Tibial nerve (tissue), 4 donors: Measurements from ENCODE around the gene FGD3. TPM values are rescaled to one million over a fixed set of nuclear protein-coding genes. Genes with fewer than 3 reads are reported as not detected.

Source experiments
- DNase-seq, 2 donors: peaks; one replicate each; pipeline ENCODE4 v3.0.0-alpha.2; 2019; ENCODE audit warnings: low spot score in 2 of 2
- H3K27ac ChIP-seq, 4 donors: fragments of 200-600 bp; sonication (generic) in 3 of 4; one replicate each; pipeline ENCODE4 v1.5.1; 2017 to 2019; ENCODE audit warnings: mild to moderate bottlenecking in 1 of 4
- H3K27me3 ChIP-seq, 2 donors: fragments of 200-600 bp; sonication (generic) in 1 of 2; one replicate each; pipeline versions ENCODE4 v1.5.1 to v1.6.0; 2017 to 2019
- H3K36me3 ChIP-seq, 3 donors: fragments of 200-600 bp; sonication (generic); one replicate each; pipeline ENCODE4 v1.5.1; 2018 to 2019
- H3K4me1 ChIP-seq, 4 donors: fragments of 200-600 bp; sonication (generic) in 3 of 4; one replicate each; pipeline ENCODE4 v1.5.1; 2017 to 2019
- H3K4me3 ChIP-seq, 4 donors: fragments of 200-600 bp; sonication (generic) in 3 of 4; one replicate each; pipeline ENCODE4 v1.5.1; 2017 to 2019; ENCODE audit warnings: mild to moderate bottlenecking in 1 of 4, moderate library complexity in 1 of 4
- H3K9me3 ChIP-seq, 4 donors: fragments of 200-600 bp; sonication (generic) in 3 of 4; one replicate each; pipeline ENCODE4 v1.5.1; 2017 to 2019
- EP300 ChIP-seq, 2 donors: sonication (generic); formaldehyde crosslinking; IDR thresholded peaks; one replicate each; pipeline ENCODE4 v1.6.1; 2017; ENCODE audit warnings: antibody characterized with exemption in 2 of 2, mild to moderate bottlenecking in 1 of 2
- POLR2A ChIP-seq, 2 donors: fragments of 450-650 bp; IDR thresholded peaks; one replicate each; pipeline ENCODE4 v1.6.1; 2017; ENCODE audit warnings: antibody characterized with exemption in 2 of 2, mild to moderate bottlenecking in 2 of 2, moderate library complexity in 2 of 2
- WGBS, 2 donors: methylation state at CpG; one replicate each; pipeline ENCODE4 v1.1.5; 2018; 5-methylcytosine and 5-hydroxymethylcytosine counted together
- total RNA-seq, 4 donors: library from RNA; depleted of rRNA; stranded (reverse); fragments of >200 nt; gene quantifications; one replicate each; pipeline ENCODE4 v1.1.0, GENCODE V29; 2016
- TF ChIP-seq, protein P1 (sequence below), 5 experiments: fragments of 200-600 bp in 3 of 5; fragments of 450-650 bp in 2 of 5; sonication (generic) in 3 of 5; IDR thresholded peaks; one replicate each; pipeline ENCODE4 v1.5.1; 2016 to 2019; ENCODE audit warnings: antibody characterized with exemption in 5 of 5, mild to moderate bottlenecking in 3 of 5, moderate library complexity in 2 of 5

Gene FGD3
- total RNA-seq, 4 donors from 2014 or later: 6.7 to 13.8 (median 7.3) TPM

DNA sequence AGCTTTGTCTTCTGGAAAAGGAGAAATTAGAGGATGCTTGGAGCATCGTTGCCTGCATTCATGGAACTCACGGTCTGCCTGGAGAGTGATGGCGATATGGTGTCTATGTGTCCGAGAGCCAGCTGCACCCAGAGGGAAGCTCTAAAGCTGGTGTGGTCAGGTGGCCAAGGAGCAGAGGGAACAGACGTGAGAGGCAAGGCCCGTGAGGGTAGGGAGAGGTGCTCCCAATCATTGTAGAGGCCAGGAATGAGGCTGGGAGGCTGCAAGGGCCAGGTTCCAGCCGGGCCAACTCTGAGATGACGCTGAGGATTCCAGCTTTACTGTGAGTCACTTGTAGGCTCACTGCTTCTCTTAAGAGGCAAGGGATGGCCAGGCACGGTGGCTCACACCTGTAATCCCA is 7.6 kb downstream of the FGD3 start:
- H3K9me3 ChIP-seq: no peaks in the 10 kb centered on the region
- WGBS, 2 donors: 81 to 85% methylated on average over 9 of the region's 9 CpGs
- TF ChIP-seq EP300 (IDR thresholded peaks at IDR 0.05) (no peak), POLR2A (IDR thresholded peaks at IDR 0.05) (no peak)
- TF ChIP-seq, protein P1, sequence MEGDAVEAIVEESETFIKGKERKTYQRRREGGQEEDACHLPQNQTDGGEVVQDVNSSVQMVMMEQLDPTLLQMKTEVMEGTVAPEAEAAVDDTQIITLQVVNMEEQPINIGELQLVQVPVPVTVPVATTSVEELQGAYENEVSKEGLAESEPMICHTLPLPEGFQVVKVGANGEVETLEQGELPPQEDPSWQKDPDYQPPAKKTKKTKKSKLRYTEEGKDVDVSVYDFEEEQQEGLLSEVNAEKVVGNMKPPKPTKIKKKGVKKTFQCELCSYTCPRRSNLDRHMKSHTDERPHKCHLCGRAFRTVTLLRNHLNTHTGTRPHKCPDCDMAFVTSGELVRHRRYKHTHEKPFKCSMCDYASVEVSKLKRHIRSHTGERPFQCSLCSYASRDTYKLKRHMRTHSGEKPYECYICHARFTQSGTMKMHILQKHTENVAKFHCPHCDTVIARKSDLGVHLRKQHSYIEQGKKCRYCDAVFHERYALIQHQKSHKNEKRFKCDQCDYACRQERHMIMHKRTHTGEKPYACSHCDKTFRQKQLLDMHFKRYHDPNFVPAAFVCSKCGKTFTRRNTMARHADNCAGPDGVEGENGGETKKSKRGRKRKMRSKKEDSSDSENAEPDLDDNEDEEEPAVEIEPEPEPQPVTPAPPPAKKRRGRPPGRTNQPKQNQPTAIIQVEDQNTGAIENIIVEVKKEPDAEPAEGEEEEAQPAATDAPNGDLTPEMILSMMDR (IDR thresholded peaks at IDR 0.05): no peak

DNA sequence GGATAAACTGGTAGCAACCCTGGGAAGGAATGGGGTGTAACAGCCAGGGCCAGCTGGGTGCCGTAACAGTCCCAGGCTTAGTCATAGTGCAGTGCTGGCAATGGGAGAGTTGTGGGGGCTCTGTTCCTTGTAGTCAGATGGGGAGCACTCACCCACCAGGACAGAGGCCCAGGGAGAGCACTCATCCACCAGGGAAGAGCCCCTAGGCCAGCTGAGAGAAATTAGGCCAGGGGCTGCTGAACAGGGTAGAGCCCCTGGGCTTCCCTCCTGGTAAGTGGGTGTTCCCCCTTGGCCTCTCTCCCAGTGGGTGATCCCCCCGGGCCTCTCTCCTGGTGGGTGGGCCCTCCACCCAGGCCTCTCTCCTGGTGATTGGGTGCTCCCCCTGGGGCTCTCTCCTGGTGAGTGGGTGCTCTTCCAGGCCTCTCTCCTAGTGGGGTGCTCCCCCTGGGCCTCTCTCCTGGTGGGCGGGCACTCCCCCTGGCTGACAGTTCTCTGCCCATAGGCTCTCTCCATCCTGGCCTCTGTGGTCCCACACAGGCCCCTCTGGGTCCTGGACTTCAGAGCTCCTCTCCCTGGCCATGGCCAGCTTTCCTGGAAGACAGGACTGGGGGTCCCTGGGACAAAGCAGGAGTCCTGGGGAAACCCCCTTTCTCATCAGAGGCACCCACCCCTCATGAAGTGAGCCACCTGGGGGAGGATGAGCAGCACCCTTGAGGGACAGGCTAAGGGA is 13.4 kb downstream of the FGD3 start:
- H3K27me3 ChIP-seq: no peaks in the 10 kb centered on the region
- no peak overlapping the region for H3K4me3 ChIP-seq
- H3K27ac ChIP-seq: no peak overlapping the region
- H3K4me1 ChIP-seq: no peaks in the 10 kb centered on the region
- peaks cover 0 to 9% (median 0%) of the 10 kb centered on the region in 4 donors for H3K9me3 ChIP-seq
- no peaks in the 10 kb centered on the region for H3K36me3 ChIP-seq
- no peak for DNase-seq
- TF ChIP-seq, protein P1 (IDR thresholded peaks at IDR 0.05): no peak
- TF ChIP-seq EP300 (IDR thresholded peaks at IDR 0.05): no peak
- no peak for TF ChIP-seq POLR2A (IDR thresholded peaks at IDR 0.05)
- 95 to 96% methylated on average over 3 of the region's 3 CpGs for WGBS, 2 donors

More for the DNA sequence above, 7.6 kb downstream of the FGD3 start:
- Histone ChIP-seq H3K4me3 (no peak overlapping the region), H3K4me1 (peaks cover 0 to 11% (median 0%) of the 10 kb centered on the region in 4 donors), H3K27ac (no peak overlapping the region), H3K27me3 (no peaks in the 10 kb centered on the region), H3K36me3 (no peaks in the 10 kb centered on the region)
- DNase-seq: no peak

- no peak overlapping the region for H3K4me3 ChIP-seq
- peak overlapping the region in 1 of 4 donors; percentile 57 for H3K27ac ChIP-seq
- H3K4me1 ChIP-seq: no peaks in the 10 kb centered on the region
- DNase-seq: no peak
- H3K27me3 ChIP-seq: no peaks in the 10 kb centered on the region
- TF ChIP-seq EP300 (IDR thresholded peaks at IDR 0.05): no peak
- TF ChIP-seq, protein P1 (IDR thresholded peaks at IDR 0.05): no peak
- no peak for TF ChIP-seq POLR2A (IDR thresholded peaks at IDR 0.05)
- H3K9me3 ChIP-seq: peaks cover 0 to 9% (median 0%) of the 10 kb centered on the region in 4 donors
- 82 to 88% methylated on average over 3 of the region's 3 CpGs for WGBS, 2 donors
- H3K36me3 ChIP-seq: no peaks in the 10 kb centered on the region
Observed at GRCh38 chr9:92961627-92962302, 14.4 kb downstream of the FGD3 start.

GRCh38 chr9:92962303-92962649 is 15.0 kb downstream of the FGD3 start:
- Histone ChIP-seq H3K4me3 (no peak overlapping the region), H3K27ac (peak overlapping the region in 1 of 4 donors; percentile 57), H3K36me3 (no peaks in the 10 kb centered on the region), H3K4me1 (no peaks in the 10 kb centered on the region), H3K27me3 (no peaks in the 10 kb centered on the region), H3K9me3 (peaks cover 0 to 9% (median 0%) of the 10 kb centered on the region in 4 donors)
- TF ChIP-seq, protein P1 (IDR thresholded peaks at IDR 0.05): no peak
- TF ChIP-seq POLR2A (IDR thresholded peaks at IDR 0.05) (no peak), EP300 (IDR thresholded peaks at IDR 0.05) (no peak)
- DNase-seq: no peak
- 90 to 100% methylated on average over 2 of the region's 2 CpGs for WGBS, 2 donors

- no peak for DNase-seq
- Histone ChIP-seq H3K4me1 (no peaks in the 10 kb centered on the region), H3K27ac (no peak overlapping the region), H3K9me3 (peaks cover 0 to 9% (median 0%) of the 10 kb centered on the region in 4 donors), H3K27me3 (no peaks in the 10 kb centered on the region), H3K4me3 (no peak overlapping the region), H3K36me3 (no peaks in the 10 kb centered on the region)
- TF ChIP-seq, protein P1 (IDR thresholded peaks at IDR 0.05): no peak
- TF ChIP-seq POLR2A (IDR thresholded peaks at IDR 0.05) (no peak), EP300 (IDR thresholded peaks at IDR 0.05) (no peak)
- WGBS, 2 donors: 96 to 97% methylated on average over 7 of the region's 7 CpGs
Observed at GRCh38 chr9:92962846-92963245, 15.5 kb downstream of the FGD3 start.
